NOMO-1 treated with DMSO at 0.1 percent for 48 hours (cell line): Measurements from ENCODE around the gene GRM5.
"Not testable (repeated sequence)": the region's sequence is repeated elsewhere in the genome, so short reads cannot be mapped to it uniquely, and the experiment has no call there.

Experiments used
- DNase-seq: peaks from one replicate; lab custom pipeline; 2025; ENCODE audit not compliant: unreplicated experiment; lab: John Stamatoyannopoulos, UW

GRM5 gene

GRCh38 chr11:88508759-88509581, 556.8 kb downstream of the GRM5 start:
- DNase-seq, result no peak

- no peak for DNase-seq
Observed at GRCh38 chr11:88508418-88508758, 557.4 kb downstream of the GRM5 start.

DNA sequence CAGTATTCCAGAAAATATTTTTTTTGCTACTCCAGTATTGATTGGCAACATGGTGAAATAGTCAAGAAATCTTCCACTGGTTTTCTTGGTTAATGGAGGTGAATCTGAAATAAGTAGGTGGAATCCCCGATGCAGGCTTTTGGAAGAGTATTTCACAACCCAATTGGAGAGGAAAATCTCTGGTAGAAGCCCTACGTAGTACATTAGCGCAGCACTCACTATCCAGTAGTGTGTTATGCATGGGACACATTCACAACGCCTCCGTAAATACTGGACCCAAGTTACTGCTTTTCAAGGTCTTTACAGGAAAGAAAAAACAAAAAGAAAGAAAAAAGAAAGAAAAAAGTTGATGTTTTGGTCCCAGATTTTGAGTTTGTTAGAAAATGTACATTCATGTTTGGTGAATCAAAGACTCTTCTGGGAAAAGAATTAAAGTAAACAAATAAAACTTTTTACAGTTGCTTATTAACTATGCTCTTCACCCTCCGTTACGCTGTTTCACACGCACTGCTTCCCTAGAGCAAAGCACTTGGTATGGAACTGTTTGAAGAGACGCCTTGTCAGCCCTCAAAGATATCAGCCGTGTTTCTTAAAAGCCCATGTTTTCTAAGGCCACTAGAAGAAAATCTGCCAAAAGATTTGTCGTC, 557.9 kb downstream of the GRM5 start:
- DNase-seq, result no peak

GRCh38 chr11:88501541-88501940, 564.2 kb downstream of the GRM5 start:
- no peak for DNase-seq

DNA sequence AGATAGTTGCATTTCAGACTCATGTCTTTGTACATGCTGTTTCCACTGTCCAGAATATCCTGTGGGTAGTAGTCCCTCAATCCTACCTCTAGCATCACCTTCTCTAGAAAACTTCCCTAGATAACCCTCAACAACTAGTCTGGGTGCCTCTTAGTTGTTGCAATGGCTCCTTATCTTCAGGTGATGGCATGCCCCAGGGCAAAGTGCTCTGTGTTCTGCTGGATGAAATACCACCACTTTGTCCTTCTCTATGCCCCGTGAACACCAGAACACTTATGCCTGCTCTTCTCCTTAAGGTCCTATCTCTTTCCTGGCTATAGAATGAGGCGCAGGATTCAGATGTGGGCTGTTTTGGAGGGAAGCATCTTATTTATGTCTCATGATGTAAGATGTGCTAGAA, 569.9 kb downstream of the GRM5 start:
- DNase-seq, result no peak

DNA sequence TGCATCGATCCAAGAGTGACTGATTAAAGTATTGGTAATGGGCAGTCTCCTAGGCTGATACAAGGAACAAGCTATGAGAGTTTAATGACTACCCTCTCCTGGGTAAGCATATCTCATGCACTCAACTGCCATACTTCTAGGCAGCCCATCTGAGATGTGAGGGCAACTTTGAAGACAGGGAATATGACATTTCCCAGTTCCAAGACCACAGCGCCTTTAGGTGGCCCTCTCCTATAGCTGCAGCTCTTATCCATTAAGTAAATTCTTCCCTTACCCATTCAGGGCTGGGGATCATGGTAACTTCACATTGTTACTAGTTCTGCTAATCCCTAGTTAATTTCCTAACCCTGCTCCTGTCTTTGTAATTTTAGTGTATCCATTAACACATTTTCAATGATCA, 570.9 kb downstream of the GRM5 start:
- DNase-seq, result no peak

DNA sequence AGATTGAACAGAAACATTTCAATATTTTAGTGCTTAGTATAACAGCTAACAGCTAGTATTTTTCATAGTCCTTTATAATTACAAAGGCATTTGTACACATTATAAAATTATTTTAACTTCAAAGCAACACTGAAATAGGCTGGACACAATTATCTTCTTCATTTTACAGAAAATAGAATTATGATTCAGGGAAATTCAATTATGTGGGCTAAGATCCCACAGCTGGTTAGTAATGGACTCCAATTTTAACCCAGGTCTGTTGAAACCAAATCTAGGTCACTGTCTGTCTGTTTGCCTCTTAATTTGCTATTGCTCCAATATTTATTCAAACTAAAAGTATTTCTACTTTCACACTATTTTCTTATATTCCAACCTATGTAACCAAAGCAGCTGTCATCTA, 574.1 kb downstream of the GRM5 start:
- DNase-seq, result no peak

DNA sequence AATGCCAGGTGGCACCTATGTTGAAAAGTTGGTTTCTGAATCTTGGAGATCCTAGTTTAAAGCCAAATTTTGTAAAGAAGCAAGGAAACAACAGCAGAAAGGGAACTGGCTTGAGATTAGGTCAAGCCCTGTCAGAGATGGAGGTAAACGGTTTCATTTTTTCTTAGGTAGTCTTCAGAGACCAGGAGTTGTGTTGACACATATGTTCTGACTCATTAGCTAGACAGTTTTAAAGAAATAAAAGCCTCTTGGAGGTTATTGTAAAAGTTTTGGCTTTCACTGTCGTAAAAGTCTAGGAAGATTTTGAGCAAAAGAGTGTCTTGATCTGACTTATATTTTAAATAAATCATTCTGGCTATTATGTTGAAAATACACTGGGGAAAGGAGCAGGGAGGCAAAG, 576.8 kb downstream of the GRM5 start:
- DNase-seq, result no peak

GRCh38 chr11:88487646-88488045, 578.1 kb downstream of the GRM5 start:
- DNase-seq, result no peak

DNA sequence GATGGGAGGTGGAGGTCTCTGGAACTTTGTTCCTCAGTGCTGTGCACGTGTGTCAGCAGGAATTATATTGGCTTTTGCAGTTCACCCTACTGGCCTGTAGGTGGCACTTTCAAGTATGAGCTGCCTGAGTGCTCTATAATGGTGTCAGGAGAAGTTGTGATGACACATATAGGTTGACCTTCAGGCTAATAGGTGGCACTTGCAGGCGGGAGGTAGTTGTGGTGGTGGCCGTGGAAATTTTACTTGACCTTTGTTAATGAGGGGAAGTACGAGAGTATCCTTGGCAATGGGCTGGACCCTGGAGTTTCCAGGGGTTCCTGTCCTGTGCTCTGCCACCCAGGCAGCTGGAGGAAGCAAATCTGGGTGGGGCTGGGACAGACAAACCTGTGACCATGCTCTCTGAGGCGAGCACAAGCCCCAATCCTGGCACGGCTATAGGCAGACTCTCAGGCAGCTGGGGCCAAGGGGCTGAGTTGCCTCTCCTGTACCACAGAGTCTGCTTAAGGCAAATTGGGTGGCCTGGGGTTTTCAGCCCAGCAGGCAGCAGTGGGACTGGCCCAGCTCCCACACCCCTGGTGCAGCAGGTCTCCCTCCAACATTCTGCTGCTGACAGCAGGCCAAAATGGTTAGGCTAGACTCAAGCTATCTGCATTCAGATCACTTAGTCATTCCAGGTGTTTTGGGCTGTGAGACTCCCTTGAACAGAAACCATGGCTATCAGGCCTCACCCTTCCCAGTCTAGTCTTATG, 580.7 kb downstream of the GRM5 start:
- peak; percentile 45 for DNase-seq

DNA sequence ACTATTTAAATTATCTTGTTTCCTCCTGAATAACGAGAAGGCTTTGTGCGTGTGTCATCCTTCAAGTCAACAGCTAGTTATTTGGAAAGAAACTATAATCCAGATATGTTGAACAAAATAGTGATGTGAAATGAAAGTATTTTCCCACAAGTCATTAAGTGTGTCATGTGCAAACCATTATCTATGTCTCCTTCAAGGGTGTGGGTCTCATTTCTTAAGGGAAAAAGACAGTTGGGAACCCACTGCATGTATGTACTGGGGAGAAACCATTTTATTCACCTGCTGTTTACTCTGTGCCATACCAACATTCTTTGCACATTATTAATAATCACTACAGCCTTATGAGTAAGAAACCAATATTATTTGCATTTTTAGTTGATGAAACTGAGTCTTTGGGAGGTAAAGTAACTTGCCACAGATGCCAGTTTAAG, 582.9 kb downstream of the GRM5 start:
- DNase-seq, result no peak

DNA sequence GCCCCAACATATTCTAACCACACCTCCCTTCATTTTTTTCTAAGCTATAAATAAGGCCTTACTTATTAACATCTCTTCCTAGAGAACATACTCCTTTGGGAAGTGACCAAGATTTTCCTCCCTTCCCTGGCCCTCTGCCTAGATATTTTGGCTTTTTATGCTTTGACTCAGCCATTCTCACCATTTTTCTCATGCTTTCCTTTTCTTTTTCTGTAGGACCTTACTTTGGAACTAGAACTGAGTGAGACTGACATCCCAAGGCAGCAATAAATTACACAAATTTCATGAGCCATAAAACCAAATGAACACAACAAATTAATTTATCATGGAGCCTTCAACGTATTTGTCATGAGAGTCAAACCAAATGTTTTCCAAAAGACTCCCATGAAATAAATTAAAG, 585.6 kb downstream of the GRM5 start:
- DNase-seq, result no peak

- DNase-seq, result no peak
Observed at GRCh38 chr11:88478136-88478815, 587.5 kb downstream of the GRM5 start.

GRCh38 chr11:88475991-88476418, 589.8 kb downstream of the GRM5 start:
- DNase-seq, result no peak

DNA sequence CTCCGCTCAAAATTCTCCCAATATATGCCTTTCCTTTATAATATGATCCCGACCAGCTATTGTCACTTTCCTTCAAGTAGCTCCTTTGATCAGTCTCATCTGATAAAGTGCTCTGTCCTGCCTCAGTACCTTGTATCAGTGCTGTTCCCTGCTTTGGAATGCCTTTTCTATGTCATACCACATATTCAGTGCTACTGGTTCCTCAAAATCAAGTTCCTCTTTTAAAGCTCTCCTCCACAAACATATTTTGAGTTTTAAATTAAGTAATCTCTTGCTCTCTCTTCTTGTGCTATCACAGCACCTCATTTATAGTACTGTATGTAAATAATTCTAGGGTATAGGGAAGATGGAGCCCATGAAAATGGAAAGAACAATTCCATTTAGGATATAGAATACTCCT, 591.1 kb downstream of the GRM5 start:
- DNase-seq, result peak; percentile 78

DNA sequence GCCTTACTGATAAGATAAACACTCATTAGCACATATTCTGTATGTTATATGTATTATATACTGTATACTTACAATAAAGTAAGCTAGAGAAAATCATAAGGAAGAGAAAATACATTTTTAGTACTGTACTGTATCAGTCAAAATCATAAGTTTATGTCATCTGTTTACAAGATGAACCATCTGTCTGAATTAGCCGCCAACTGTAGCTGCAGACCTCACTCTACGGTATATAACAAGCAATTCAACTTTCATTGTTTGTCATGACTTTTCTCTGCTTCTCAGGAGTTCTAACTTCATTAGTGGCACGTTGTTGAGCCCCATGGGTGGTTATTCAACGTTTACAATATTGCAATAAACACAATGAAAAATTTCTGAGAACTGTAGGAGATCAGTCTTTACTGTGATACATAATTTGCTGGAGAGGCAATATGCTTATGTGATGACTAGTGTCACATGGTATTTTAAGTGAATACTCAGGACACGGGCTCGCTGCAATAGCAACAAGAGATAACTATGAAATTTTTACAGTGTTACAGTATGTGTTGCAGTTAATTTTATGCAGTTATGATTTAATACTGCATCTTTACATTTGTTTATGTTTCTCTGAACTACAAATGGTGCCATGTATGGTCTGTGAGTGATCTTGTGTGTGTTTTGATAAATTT, 596.1 kb downstream of the GRM5 start:
- DNase-seq, result no peak

DNA sequence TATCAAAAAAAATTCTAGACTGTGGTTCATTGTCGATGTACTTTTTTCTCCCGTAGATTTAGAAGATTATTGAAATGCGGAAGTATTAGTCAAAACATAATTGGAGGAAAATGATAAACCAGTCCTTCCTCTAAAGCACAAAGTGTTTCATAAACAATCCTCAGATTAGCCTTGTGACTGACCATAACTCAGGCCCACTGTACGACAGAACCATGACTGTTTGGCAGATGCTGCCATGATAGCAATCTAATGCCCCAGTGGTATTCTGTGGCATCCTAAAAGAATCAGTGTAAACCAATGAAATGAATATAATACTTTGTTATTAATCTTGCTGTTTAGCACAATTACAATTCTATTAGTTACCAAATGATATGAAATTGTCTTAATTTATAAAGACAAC, 601.3 kb downstream of the GRM5 start:
- peak; percentile 48 for DNase-seq

- DNase-seq, result not testable (repeated sequence)
Observed at GRCh38 chr11:88463301-88463700, 602.5 kb downstream of the GRM5 start.

- not testable (repeated sequence) for DNase-seq
Observed at GRCh38 chr11:88458047-88458446, 607.7 kb downstream of the GRM5 start.

- DNase-seq, result no peak
Observed at GRCh38 chr11:88455974-88456373, 609.8 kb downstream of the GRM5 start.

- DNase-seq, result no peak
Observed at GRCh38 chr11:88454881-88455280, 610.9 kb downstream of the GRM5 start.
